Measurements from ENCODE around the gene PRX.

The PRX gene

DNA sequence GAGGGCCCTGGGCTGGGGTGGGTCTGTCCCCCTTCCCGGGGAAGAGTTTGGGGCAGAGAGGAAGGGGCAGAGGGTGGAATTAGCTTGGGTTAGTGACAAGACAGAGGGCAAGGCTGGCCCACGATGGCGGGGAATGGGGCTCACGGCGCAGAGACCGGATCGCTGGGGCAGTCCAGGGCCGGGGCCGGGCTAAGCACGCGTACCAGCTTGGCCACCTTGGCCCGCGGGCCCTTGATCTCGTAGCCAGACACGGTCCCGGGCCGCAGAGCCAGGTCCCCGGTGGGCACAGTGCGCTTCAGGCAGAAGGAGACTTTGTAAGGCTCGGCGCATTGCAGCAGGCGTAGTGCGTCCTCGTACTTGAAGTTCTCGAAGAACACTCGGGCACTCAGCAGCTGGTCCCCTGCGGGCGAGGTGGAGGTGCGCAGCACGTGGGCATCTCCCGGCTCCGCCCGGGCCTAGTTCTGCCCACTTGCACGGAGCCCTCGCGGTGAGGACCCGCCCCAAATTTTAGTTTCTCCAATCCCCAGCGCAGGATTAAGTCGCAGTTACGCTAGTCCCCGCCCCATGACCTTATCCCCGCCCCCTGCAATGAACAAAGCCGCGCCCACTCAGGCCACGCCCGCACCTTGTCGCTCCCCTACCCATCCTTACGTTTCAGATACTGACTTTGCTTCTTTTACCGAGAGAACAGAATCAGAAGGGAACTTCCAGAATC lies 14.6 kb downstream of the PRX start:
- Histone ChIP-seq H3K9me3 (ENCODE audit: control insufficient read depth, low read length) (no peaks in the 10 kb centered on the region), H3K4me1 (ENCODE audit: control insufficient read depth, insufficient read depth, low read length, poor library complexity, severe bottlenecking) (no peaks in the 10 kb centered on the region), H3K27ac (ENCODE audit: low read depth, low read length, severe bottlenecking) (no peak overlapping the region), H3K36me3 (ENCODE audit: control insufficient read depth, insufficient read depth, low read length) (no peaks in the 10 kb centered on the region), H3K4me3 (ENCODE audit: extremely low read depth, insufficient read depth, low read length, poor library complexity, severe bottlenecking) (no peak overlapping the region)
- 88 to 92% methylated on average over 48 to 49 of the region's 49 CpGs for WGBS, 2 experiments (ENCODE audit: insufficient coverage in 2 of 2)

DNA sequence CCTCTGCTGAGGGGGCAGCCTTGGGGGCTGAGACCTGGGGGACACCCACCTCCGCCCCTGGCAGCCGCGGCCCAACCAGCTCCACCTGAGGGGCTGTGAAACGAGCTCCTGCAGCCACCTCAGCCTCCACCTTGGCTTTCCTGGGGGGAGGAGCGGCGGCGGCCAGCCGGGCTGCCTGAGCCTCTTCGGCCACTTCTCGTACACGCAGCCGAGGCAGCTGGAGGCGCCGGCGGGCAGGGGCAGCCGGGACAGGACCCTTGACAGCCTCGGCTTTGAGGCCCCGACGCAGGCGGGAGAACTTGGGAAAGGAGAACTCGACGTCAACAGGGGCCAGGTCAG lies 15.6 kb downstream of the PRX start:
- Histone ChIP-seq H3K27ac (ENCODE audit: low read depth, low read length, severe bottlenecking) (no peak overlapping the region), H3K36me3 (ENCODE audit: control insufficient read depth, insufficient read depth, low read length) (no peaks in the 10 kb centered on the region), H3K4me1 (ENCODE audit: control insufficient read depth, insufficient read depth, low read length, poor library complexity, severe bottlenecking) (no peaks in the 10 kb centered on the region), H3K4me3 (ENCODE audit: extremely low read depth, insufficient read depth, low read length, poor library complexity, severe bottlenecking) (no peak overlapping the region), H3K9me3 (ENCODE audit: control insufficient read depth, low read length) (no peaks in the 10 kb centered on the region)
- WGBS, 2 experiments (ENCODE audit: insufficient coverage in 2 of 2), result 92 to 93% methylated on average over 16 to 18 of the region's 22 CpGs

DNA sequence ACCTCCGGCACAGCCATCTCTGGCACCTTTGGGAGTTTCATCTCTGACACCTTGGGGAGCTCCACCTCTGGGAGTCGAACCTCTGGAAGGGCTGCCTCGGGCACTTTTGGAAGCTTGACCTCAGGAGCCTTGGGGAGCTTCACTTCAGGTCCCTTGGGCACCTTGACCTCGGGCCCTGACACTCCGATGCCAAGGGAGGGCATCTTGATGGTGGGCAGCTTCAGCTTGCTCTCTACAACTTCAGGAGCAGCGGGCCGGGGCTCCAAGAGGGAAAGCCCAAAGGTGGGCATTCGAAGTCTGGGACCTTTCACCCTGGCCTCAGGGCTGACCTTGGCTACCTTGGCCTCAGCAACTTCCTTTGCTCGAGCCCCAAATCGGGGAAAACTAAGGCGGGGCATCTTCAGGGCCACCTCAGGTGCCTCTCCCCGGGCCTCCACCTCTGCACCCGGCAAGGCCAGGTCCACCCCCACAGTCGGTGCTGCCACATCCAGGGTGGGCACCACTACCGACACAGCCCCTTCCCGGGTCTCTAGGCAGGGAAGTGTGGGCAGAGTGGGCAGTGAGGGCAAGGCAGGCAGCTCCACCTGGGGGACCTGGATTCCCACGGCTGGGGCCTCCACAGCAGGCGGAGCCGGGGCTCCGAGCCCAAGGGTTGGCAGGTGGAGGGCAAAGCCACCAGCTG lies 16.2 kb downstream of the PRX start:
- Histone ChIP-seq H3K27ac (ENCODE audit: low read depth, low read length, severe bottlenecking) (no peak overlapping the region), H3K9me3 (ENCODE audit: control insufficient read depth, low read length) (no peaks in the 10 kb centered on the region), H3K4me3 (ENCODE audit: extremely low read depth, insufficient read depth, low read length, poor library complexity, severe bottlenecking) (no peak overlapping the region), H3K36me3 (ENCODE audit: control insufficient read depth, insufficient read depth, low read length) (no peaks in the 10 kb centered on the region), H3K4me1 (ENCODE audit: control insufficient read depth, insufficient read depth, low read length, poor library complexity, severe bottlenecking) (no peaks in the 10 kb centered on the region)
- 94% methylated on average over 17 to 18 of the region's 20 CpGs for WGBS, 2 experiments (ENCODE audit: insufficient coverage in 2 of 2)

DNA sequence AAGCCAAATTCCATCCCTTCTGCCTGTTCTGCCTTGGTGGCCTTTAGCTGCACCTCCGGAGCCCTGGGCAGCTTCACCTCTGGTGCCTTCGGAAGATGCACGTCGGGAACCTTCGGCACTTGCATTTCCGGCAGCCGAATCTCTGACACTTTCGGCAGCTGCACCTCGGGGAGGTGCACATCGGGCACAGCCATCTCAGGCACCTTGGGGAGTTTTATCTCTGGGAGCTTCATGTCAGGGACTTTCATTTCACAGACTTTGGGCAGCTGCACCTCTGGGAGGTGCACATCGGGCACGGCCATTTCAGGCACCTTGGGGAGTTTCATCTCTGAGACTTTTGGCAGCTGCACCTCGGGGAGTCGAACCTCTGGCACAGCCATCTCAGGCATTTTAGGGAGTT lies 17.2 kb downstream of the PRX start:
- H3K36me3 ChIP-seq (ENCODE audit: control insufficient read depth, insufficient read depth, low read length), result no peaks in the 10 kb centered on the region
- H3K4me1 ChIP-seq (ENCODE audit: control insufficient read depth, insufficient read depth, low read length, poor library complexity, severe bottlenecking), result no peaks in the 10 kb centered on the region
- H3K27ac ChIP-seq (ENCODE audit: low read depth, low read length, severe bottlenecking), result no peak overlapping the region
- 93 to 94% methylated on average over 14 of the region's 14 CpGs for WGBS, 2 experiments (ENCODE audit: insufficient coverage in 2 of 2)
- H3K9me3 ChIP-seq (ENCODE audit: control insufficient read depth, low read length), result no peaks in the 10 kb centered on the region
- H3K4me3 ChIP-seq (ENCODE audit: extremely low read depth, insufficient read depth, low read length, poor library complexity, severe bottlenecking), result no peak overlapping the region

DNA sequence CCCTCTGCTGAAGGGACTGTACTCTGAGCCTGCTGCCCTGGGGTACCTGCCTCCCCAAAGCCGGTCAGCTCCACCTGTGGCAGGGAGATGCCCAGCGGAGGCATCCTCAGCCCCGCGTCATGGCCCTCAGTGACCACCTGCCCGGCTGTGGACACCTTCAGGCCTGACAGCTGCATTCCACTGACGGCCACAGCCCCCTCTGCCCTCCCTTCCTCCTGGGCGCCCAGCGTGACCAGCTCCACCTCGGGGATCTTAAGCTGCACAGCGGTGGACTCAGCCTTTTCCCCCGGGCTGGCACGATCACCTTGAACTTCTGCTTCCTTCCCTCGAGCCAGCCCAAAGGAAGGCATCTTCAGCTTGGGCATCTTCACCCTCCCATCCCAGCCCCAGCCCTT lies 18.4 kb downstream of the PRX start:
- no peaks in the 10 kb centered on the region for H3K9me3 ChIP-seq (ENCODE audit: control insufficient read depth, low read length)
- H3K27ac ChIP-seq (ENCODE audit: low read depth, low read length, severe bottlenecking), result no peak overlapping the region
- WGBS, 2 experiments (ENCODE audit: insufficient coverage in 2 of 2), result 86% methylated on average over 12 to 13 of the region's 13 CpGs
- no peak overlapping the region for H3K4me3 ChIP-seq (ENCODE audit: extremely low read depth, insufficient read depth, low read length, poor library complexity, severe bottlenecking)
- no peaks in the 10 kb centered on the region for H3K4me1 ChIP-seq (ENCODE audit: control insufficient read depth, insufficient read depth, low read length, poor library complexity, severe bottlenecking)
- H3K36me3 ChIP-seq (ENCODE audit: control insufficient read depth, insufficient read depth, low read length), result no peaks in the 10 kb centered on the region

DNA sequence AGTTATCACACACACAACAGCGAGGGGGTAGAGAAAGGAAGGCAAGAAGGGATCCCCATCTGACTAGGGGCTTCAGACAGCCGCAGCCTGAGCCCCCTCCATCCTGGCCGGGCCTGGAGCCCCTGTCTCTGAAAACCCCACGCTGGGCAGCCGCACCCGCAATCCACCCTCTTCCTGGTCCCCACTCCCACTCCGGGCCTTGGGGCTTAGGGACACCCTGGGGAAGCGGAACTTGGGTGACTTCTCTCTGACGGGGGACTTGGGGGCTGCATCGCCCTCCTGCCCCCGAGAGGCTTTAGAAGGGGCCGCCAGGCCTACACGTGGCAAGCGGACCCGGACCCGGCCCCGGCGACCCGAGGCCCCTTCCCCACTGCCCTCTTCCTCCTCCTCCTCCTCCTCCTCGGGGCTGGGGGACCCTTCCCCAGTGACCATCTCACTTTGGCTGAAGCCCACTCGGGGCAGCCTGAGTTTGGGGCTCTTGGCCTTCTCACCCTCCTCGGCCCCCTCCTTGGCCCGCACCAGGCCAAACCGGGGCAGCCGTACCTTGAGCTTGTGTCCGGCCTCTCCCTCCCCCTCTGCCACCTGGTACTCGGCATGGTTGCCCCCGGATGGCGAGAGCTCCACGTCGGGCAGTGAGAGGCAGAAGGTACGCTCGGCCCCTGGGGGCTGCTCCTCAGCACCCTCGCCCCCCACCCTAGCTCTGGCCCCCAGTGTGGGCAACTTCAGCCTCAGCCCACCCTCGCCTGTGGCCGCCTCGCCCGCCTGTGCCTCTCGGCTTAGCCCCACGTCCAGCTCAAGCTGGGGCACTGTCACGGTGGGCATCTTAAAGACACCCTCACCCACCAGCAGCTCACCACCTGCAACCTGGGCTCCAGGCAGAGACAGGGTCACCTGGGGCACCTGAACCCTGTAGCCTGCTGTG lies 19.0 kb downstream of the PRX start:
- no peaks in the 10 kb centered on the region for H3K36me3 ChIP-seq (ENCODE audit: control insufficient read depth, insufficient read depth, low read length)
- WGBS, 2 experiments (ENCODE audit: insufficient coverage in 2 of 2), result 87 to 94% methylated on average over 30 to 40 of the region's 41 CpGs
- no peaks in the 10 kb centered on the region for H3K4me1 ChIP-seq (ENCODE audit: control insufficient read depth, insufficient read depth, low read length, poor library complexity, severe bottlenecking)
- no peak overlapping the region for H3K4me3 ChIP-seq (ENCODE audit: extremely low read depth, insufficient read depth, low read length, poor library complexity, severe bottlenecking)
- H3K9me3 ChIP-seq (ENCODE audit: control insufficient read depth, low read length), result no peaks in the 10 kb centered on the region
- H3K27ac ChIP-seq (ENCODE audit: low read depth, low read length, severe bottlenecking), result no peak overlapping the region

DNA sequence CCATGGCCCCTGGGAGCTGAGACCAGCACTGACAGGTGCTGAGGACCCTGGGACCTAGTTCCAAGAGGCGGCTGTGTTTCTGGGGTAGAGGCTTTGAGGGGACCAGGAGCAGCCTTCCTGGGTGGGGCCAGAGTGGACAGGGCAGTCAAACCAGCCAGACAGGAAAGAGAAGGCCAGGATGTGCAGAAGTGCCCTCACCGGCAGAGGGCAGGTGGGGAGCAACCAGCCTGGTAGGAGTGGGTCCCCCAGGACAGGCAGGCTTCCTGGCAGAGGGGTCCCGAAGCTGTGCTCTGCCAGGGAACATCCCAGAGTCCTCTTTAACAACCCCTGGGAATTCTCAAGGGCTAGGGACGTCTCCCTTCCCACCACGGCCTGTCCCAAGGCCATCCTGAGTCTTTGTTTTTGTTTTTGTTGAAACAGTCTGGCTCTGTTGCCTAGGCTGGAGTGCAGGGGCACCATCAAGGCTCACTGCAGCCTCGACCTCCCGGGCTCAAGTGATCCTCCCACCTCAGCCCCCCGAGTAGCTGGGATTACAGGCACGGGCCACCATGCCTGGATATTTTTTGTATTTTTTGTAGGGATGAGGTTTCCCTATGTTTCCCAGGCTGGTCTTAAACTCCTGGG lies 20.2 kb downstream of the PRX start:
- H3K36me3 ChIP-seq (ENCODE audit: control insufficient read depth, insufficient read depth, low read length), result no peaks in the 10 kb centered on the region
- H3K27ac ChIP-seq (ENCODE audit: low read depth, low read length, severe bottlenecking), result no peak overlapping the region
- H3K4me1 ChIP-seq (ENCODE audit: control insufficient read depth, insufficient read depth, low read length, poor library complexity, severe bottlenecking), result no peaks in the 10 kb centered on the region
- 85 to 87% methylated on average over 7 to 8 of the region's 9 CpGs for WGBS, 2 experiments (ENCODE audit: insufficient coverage in 2 of 2)
- H3K4me3 ChIP-seq (ENCODE audit: extremely low read depth, insufficient read depth, low read length, poor library complexity, severe bottlenecking), result no peak overlapping the region
- no peaks in the 10 kb centered on the region for H3K9me3 ChIP-seq (ENCODE audit: control insufficient read depth, low read length)

DNA sequence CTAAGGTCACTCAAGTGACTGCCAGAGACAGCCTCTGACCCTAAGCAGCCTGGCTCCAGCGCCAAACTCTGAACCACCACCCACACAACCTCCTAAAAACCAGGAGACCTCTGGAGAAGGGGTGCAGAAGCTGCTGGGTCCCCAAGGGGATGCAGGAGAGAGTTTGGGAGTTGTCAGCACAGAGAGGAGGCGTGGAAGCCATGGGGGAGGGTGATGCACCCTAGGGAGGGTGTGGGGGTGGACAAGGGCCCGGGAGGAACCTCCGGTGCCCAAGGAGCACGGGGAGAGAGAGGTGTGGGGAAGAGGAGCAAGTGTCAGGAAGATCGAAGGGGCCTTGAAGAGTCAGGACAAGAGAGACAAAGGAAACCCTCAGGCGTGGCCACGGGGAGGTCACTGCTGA lies 21.1 kb downstream of the PRX start:
- Histone ChIP-seq H3K27ac (ENCODE audit: low read depth, low read length, severe bottlenecking) (no peak overlapping the region), H3K36me3 (ENCODE audit: control insufficient read depth, insufficient read depth, low read length) (no peaks in the 10 kb centered on the region), H3K4me3 (ENCODE audit: extremely low read depth, insufficient read depth, low read length, poor library complexity, severe bottlenecking) (no peak overlapping the region), H3K4me1 (ENCODE audit: control insufficient read depth, insufficient read depth, low read length, poor library complexity, severe bottlenecking) (no peaks in the 10 kb centered on the region), H3K9me3 (ENCODE audit: control insufficient read depth, low read length) (no peaks in the 10 kb centered on the region)
- WGBS, 2 experiments (ENCODE audit: insufficient coverage in 2 of 2), result 82 to 90% methylated on average over 7 of the region's 8 CpGs

DNA sequence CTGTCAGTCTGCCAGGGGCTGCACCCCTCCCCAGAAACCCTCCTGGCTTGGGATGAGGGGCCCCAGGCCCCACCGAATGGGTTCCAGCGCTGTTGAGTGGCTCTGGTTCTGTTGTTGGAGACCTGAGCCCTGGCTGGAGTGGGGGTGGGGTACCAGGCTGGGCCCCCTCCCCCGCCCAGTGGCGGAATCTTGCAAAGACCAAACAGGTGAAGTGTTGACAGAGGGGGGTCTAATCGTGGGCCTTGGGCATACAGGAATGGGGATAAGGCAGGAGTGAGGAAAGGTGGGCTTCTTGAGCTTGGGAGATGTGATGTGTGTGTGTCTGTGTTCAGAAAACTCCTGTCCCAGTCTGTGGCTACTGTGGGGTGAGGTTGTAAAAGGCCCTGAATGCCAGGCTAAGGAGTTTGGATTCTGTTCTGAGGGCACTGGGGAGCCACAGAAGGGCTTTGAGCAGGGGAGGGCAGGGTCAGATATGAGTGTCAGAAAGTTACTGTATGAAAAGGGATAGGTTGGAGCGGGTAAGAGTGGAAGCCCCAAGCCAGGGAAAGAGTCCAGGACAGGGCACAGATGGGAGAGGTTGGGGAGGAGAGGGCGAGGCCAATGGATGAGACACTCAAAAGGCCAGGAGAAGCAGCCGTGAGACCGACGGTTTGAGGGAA lies 23.0 kb downstream of the PRX start, which contains the start of gene HIPK4:
TSS of gene HIPK4 (minus strand) at position 98 of the 659 bp plus-strand sequence. CDS start 279 bp downstream, outside the sequence.
- no peaks in the 10 kb centered on the region for H3K36me3 ChIP-seq (ENCODE audit: control insufficient read depth, insufficient read depth, low read length)

More for the DNA sequence above, 23.0 kb downstream of the PRX start, which contains the start of gene HIPK4:
- no peaks in the 10 kb centered on the region for H3K4me1 ChIP-seq (ENCODE audit: control insufficient read depth, insufficient read depth, low read length, poor library complexity, severe bottlenecking)
- no peak within 1 kb of the TSS for H3K27ac ChIP-seq (ENCODE audit: low read depth, low read length, severe bottlenecking)
- 86 to 96% methylated on average over 8 to 10 of the region's 10 CpGs for WGBS, 2 experiments (ENCODE audit: insufficient coverage in 2 of 2)
- no peaks in the 10 kb centered on the region for H3K9me3 ChIP-seq (ENCODE audit: control insufficient read depth, low read length)
- no peak within 1 kb of the TSS for H3K4me3 ChIP-seq (ENCODE audit: extremely low read depth, insufficient read depth, low read length, poor library complexity, severe bottlenecking)
